Peyer's patch (tissue), 4 donors: Measurements from ENCODE around the gene SZRD1. TPM values are rescaled to one million over a fixed set of nuclear protein-coding genes. Genes with fewer than 3 reads are reported as not detected.

ENCODE experiments used
- DNase-seq, 3 donors: peaks; one replicate each; pipeline ENCODE4 v3.0.0-alpha.2; 2017 to 2019
- H3K27ac ChIP-seq, 4 donors: fragments of 200-600 bp; sonication (generic); one replicate each; pipeline ENCODE4 v1.5.1; 2016 to 2019
- H3K27me3 ChIP-seq, 2 donors: fragments of 200-600 bp; sonication (generic); one replicate each; pipeline ENCODE4 v1.5.1; 2019
- H3K36me3 ChIP-seq, 3 donors: fragments of 200-600 bp; sonication (generic); one replicate each; pipeline ENCODE4 v1.5.1; 2016 to 2019
- H3K4me1 ChIP-seq, 4 donors: fragments of 200-600 bp; sonication (generic); one replicate each; pipeline ENCODE4 v1.5.1; 2016 to 2019
- H3K4me3 ChIP-seq, 4 donors: fragments of 200-600 bp; sonication (generic); 1 replicate in 3 of 4; 2 replicates in 1 of 4; pipeline ENCODE4 v1.5.1; 2016 to 2019; ENCODE audit warnings: mild to moderate bottlenecking in 1 of 4
- H3K9me3 ChIP-seq, 4 donors: fragments of 200-600 bp; sonication (generic); one replicate each; pipeline ENCODE4 v1.5.1; 2016 to 2019; ENCODE audit warnings: mild to moderate bottlenecking in 1 of 4
- POLR2A ChIP-seq, 2 donors: fragments of 450-650 bp; IDR thresholded peaks; one replicate each; pipeline ENCODE4 v1.5.1; 2017; ENCODE audit warnings: antibody characterized with exemption in 2 of 2, mild to moderate bottlenecking in 2 of 2, moderate library complexity in 2 of 2
- total RNA-seq, 4 donors: library from RNA; depleted of rRNA; stranded (reverse); fragments of >200 nt; gene quantifications; one replicate each; pipeline ENCODE4 v1.1.0, GENCODE V29; 2016
- TF ChIP-seq, protein P1 (sequence below), 6 experiments: fragments of 450-650 bp in 4 of 6; fragments of 200-600 bp in 2 of 6; sonication (generic) in 1 of 6; IDR thresholded peaks; one replicate each; pipeline ENCODE4 v1.5.1; 2017 to 2019; ENCODE audit warnings: antibody characterized with exemption in 6 of 6, mild to moderate bottlenecking in 3 of 6, moderate library complexity in 1 of 6

SZRD1 gene
- total RNA-seq, 4 donors from 2014 or later = 52.0 to 59.5 (median 57.4) TPM

DNA sequence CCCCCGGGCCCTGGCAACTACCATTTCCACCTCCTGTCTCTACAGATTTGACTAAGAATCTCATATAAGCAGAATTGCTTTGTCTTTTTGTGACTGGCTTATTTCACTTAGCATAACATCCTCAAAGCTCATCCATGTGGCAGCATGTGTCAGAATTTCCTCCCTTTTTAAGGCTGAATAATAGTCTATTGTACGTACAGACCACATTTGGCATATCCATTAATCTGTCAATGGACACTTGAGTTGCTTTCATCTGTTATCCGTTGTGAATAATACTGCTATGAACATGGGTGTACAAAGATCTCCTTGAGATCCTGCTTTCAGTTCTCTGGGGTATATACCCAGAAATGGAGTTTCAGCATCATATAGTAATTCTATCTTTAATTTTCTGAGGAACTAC, 46.1 kb downstream of the SZRD1 start:
- Histone ChIP-seq H3K27ac (no peak overlapping the region), H3K27me3 (no peaks in the 10 kb centered on the region), H3K4me1 (no peaks in the 10 kb centered on the region), H3K4me3 (no peak overlapping the region), H3K9me3 (no peaks in the 10 kb centered on the region), H3K36me3 (no peaks in the 10 kb centered on the region)
- TF ChIP-seq, protein P1, sequence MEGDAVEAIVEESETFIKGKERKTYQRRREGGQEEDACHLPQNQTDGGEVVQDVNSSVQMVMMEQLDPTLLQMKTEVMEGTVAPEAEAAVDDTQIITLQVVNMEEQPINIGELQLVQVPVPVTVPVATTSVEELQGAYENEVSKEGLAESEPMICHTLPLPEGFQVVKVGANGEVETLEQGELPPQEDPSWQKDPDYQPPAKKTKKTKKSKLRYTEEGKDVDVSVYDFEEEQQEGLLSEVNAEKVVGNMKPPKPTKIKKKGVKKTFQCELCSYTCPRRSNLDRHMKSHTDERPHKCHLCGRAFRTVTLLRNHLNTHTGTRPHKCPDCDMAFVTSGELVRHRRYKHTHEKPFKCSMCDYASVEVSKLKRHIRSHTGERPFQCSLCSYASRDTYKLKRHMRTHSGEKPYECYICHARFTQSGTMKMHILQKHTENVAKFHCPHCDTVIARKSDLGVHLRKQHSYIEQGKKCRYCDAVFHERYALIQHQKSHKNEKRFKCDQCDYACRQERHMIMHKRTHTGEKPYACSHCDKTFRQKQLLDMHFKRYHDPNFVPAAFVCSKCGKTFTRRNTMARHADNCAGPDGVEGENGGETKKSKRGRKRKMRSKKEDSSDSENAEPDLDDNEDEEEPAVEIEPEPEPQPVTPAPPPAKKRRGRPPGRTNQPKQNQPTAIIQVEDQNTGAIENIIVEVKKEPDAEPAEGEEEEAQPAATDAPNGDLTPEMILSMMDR (IDR thresholded peaks at IDR 0.05) = no peak
- no peak for DNase-seq

DNA sequence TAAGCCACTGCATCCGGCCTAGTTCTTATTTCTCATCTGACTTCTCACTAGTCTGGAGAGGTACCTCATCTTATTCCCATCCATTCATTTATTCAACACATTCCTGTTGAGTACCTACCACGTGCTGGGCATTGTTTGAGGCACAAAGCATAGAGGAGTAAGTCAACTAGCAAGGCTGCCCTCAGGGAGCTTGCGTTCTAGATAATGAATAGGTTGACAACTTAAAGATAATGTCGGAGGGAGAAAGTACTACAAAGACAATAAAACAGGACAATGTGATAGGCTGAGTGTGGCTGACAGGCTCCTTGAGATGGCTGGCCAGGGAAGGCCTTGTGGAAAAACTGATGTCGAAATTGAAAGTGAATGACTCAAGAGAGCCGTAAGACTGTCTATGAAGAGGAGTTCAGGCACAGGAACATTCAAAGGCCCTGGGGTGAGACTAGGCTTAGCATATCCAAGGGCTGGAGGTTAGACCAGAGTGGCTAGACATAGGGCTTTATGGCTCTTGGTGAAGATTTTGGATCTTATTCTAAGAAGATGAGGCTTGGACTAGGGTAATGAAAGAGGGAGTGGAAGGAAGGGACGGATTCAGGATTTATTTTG, 51.9 kb downstream of the SZRD1 start:
- TF ChIP-seq, protein P1 (IDR thresholded peaks at IDR 0.05) = no peak
- TF ChIP-seq POLR2A (IDR thresholded peaks at IDR 0.05) = no peak
- Histone ChIP-seq H3K27me3 (no peaks in the 10 kb centered on the region), H3K27ac (no peak overlapping the region), H3K9me3 (no peaks in the 10 kb centered on the region), H3K4me1 (peaks cover 0 to 5% (median 2%) of the 10 kb centered on the region in 4 donors), H3K4me3 (no peak overlapping the region), H3K36me3 (no peaks in the 10 kb centered on the region)
- no peak for DNase-seq

- DNase-seq = peak in 2 of 3 donors; percentile 77 to 78
- Histone ChIP-seq H3K4me1 (peaks cover 0 to 5% (median 2%) of the 10 kb centered on the region in 4 donors), H3K27ac (peak overlapping the region in 3 of 4 donors; percentile 25 to 76 (median 41)), H3K36me3 (no peaks in the 10 kb centered on the region), H3K27me3 (no peaks in the 10 kb centered on the region), H3K4me3 (peak overlapping the region in 1 of 4 donors; percentile 4), H3K9me3 (no peaks in the 10 kb centered on the region)
- TF ChIP-seq, protein P1 (IDR thresholded peaks at IDR 0.05) = no peak
- no peak for TF ChIP-seq POLR2A (IDR thresholded peaks at IDR 0.05)
These were observed 53.5 kb downstream of the SZRD1 start for GRCh38 chr1:16420424-16421118.

DNA sequence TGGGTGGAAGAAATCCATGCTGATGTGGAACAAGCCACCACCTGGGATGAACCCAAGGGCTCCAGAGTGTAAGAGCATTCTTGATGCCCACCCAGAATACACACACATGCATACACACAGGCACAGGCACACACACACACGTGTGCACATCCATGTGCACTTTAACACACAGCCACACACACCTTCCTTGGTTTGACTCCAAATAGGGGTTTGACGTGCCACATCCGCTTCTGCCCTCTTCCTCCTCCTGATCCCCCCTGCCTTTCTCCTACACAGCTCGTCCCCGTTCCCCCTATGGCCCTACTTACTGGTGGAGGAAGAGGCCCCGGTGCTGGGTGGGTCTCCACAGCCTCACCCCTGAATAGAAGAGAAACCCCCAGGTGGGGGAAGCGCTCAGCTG, 54.2 kb downstream of the SZRD1 start:
- Histone ChIP-seq H3K36me3 (no peaks in the 10 kb centered on the region), H3K27me3 (no peaks in the 10 kb centered on the region), H3K4me3 (peak overlapping the region in 1 of 4 donors; percentile 4), H3K4me1 (peaks cover 0 to 5% (median 2%) of the 10 kb centered on the region in 4 donors), H3K27ac (peak overlapping the region in 3 of 4 donors; percentile 25 to 76 (median 41)), H3K9me3 (no peaks in the 10 kb centered on the region)
- TF ChIP-seq, protein P1 (IDR thresholded peaks at IDR 0.05) = no peak
- TF ChIP-seq POLR2A (IDR thresholded peaks at IDR 0.05) = no peak
- DNase-seq = no peak

DNA sequence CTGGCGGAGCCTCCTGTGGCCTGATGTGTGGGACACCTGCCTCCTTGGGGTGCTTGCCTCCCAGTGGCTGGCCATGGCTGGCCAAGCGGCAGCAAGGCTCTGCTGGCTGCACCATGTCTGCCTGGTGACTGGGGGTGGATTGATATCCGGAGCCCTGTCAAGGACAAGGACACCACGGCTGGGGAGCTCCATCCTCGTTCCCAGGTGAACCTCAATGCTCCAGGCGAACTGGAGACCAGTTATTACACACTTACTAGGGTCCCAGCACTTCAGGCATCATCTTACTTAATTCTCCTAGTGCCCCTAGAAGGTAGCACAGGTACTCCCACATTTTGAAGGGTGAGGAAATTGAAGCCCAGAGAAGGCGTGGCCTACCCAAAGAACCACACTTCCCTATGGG, 55.0 kb downstream of the SZRD1 start:
- H3K27me3 ChIP-seq = no peaks in the 10 kb centered on the region
- H3K9me3 ChIP-seq = no peaks in the 10 kb centered on the region
- H3K27ac ChIP-seq = peak overlapping the region in 1 of 4 donors; percentile 17
- H3K36me3 ChIP-seq = no peaks in the 10 kb centered on the region
- H3K4me3 ChIP-seq = no peak overlapping the region
- no peak for DNase-seq
- no peak for TF ChIP-seq POLR2A (IDR thresholded peaks at IDR 0.05)
- peaks cover 0 to 5% (median 2%) of the 10 kb centered on the region in 4 donors for H3K4me1 ChIP-seq
